ENCODE data around the gene NYNRIN.
"Not testable (repeated sequence)": the region's sequence is repeated elsewhere in the genome, so short reads cannot be mapped to it uniquely, and the experiment has no call there.

The NYNRIN gene

DNA sequence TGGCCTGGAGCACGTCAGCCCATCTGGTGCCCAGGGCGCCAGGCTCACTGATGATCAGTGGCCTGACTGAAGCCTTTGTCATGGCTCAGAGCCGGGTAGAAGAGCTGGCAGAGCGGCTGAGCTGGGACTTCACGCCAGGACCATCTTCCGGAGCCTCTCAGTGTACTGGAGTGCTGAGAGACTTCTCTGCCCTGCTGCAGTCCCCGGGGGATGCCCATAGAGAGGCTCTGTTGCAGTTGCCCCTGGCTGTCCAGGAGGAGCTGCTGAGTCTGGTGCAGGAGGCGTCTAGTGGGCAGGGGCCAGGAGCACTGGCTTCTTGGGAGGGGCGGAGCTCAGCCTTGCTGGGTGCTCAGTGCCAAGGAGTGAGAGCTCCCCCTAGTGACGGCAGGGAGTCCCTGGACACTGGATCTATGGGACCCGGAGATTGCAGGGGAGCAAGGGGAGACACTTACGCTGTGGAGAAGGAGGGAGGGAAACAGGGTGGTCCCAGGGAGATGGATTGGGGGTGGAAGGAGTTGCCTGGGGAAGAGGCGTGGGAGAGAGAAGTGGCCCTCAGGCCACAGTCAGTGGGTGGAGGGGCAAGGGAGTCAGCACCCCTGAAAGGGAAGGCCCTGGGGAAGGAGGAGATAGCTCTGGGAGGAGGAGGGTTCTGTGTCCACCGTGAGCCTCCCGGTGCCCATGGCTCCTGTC is 32.9 kb downstream of the NYNRIN start:
- DNase-seq (ENCODE audit: low read depth) = peak; percentile 72

DNA sequence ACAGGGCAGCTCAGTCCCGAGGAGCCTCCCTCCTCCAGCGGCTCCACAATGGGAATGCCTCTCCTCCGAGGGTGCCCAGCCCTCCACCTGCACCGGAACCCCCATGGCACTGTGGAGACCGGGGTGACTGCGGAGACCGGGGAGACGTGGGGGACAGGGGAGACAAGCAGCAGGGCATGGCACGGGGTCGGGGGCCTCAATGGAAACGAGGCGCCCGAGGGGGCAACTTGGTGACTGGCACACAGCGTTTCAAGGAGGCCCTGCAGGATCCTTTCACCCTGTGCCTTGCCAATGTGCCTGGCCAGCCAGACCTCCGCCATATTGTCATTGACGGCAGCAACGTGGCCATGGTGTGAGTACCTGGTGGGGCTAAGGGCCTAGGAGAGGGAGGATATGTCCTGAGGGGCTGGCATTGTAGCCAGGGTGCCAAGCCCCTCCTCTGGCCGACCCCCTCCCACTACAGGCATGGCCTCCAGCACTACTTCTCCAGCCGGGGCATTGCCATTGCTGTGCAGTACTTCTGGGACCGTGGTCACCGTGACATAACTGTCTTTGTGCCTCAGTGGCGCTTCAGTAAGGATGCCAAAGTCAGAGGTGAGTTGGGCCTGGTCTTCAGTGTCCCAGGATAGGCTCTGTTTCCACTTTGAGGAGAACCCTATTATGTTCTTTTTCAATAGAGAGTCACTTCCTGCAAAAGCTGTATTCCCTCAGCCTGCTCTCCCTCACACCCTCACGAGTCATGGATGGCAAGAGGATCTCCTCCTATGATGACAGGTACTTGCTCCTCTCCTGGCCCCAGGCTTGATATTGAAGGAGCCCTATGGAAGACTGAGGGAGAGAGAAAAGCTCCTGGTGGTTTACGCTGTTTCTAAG is 33.7 kb downstream of the NYNRIN start:
- DNase-seq (ENCODE audit: low read depth) = no peak

DNA sequence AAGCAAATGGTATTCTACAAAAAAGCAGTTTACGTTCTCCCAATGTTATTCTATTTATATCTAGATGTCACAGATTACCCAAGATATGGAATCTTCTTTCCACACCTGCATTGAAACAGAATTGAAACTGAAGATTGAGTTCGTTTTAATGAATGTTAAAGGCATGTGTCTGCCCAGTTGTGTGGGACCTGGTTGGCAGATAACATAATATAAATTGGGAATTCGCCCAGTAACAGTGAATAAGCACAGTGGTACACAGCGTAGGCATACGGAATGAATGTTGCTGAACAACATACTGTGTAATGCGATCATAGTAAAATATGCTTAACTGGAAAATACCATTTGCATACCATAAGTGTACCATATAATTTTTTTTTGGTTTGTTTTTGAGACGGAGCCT is 35.2 kb downstream of the NYNRIN start:
- no peak for DNase-seq (ENCODE audit: low read depth)

DNA sequence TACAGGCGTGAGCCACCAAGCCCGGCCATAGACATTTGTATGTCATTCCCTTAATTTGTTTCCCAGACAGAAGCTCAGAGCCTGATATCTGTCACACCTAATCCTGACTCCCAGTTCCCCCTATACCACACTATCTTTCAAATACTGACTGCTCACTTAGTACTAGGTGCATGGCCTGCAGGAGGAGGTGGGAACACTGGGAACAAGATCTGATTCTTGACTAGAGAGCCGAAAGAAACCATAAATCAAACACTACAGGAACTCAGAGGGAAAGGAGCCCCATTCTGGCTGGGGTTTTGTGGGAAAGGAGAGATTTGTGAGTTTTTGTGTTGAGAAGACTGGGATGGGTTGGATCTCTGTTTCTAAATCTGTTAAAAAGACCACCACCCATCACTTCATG is 35.9 kb downstream of the NYNRIN start:
- no peak for DNase-seq (ENCODE audit: low read depth)

DNA sequence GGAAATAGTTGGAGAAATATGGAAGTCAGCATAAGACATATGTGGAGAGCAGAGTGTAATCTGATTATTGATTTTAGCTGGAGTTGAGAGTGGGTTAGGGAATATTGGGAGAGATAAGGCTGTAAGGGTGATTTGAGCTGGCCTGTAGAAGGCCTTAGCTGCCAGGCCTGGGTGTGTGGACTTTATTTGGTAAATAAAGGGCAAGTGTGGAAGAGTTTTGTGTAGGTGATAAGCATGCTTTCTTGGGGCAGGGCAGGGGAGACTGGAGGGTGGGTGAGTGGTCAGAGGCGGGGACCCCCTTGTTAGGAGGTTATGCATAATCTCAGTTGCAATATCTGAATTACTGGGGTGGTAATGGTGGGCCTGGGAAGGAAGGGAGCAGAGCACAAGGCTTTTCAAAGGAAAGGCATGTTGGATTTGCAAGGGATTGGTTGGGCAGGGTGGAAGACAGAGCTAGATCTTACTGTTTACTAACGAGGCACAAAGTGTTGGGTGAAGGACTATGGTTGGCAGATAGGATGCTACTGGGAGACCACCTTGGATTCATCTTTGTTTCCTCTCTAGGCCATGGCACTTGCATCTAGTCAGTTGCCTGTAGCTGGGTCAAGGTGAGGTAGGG is 36.5 kb downstream of the NYNRIN start:
- no peak for DNase-seq (ENCODE audit: low read depth)

DNA sequence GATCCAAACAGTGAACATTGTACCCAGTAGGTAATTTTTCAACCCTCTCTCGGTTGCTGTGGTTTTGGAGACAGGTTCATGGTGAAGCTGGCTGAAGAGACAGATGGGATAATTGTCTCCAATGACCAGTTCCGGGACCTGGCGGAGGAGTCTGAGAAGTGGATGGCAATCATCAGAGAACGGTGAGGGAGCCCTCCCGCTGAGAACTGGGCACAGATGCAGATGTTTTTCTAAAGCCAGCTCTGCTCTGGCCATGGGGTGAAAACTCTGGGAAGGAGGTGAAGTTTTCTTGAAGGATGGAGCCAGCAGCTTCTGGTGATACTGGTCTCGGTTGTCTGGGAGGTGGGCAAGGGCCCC is 37.2 kb downstream of the NYNRIN start:
- no peak for DNase-seq (ENCODE audit: low read depth)

DNA sequence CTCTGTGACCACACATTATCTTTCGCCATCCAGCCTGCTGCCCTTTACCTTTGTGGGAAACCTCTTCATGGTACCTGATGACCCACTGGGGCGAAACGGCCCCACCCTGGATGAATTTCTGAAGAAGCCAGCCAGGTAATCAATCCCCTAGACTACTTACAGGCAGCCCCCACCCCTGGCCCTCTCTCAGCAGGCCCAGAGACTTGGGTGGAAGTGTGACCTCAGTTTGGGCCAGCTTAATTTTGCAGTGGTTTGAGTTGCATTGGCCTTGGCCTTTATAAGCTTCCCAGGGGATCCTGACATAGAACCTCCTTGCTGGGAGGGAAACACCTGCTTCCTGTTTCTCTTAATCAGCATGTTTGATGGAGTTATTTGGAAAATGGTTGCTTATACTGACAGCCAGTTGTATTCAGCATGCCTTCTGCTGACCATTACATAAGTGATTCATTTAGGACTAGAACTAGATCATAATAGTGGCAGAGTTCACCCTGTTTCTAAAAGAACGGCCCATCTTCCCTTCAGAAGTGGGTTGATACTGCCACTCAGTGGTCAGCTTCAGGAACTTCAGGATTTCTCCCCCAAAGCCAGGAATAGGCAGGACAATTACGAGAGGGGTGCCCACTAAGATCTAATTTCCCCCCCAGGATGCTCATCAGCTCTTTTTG is 37.7 kb downstream of the NYNRIN start:
- DNase-seq (ENCODE audit: low read depth) = no peak

DNA sequence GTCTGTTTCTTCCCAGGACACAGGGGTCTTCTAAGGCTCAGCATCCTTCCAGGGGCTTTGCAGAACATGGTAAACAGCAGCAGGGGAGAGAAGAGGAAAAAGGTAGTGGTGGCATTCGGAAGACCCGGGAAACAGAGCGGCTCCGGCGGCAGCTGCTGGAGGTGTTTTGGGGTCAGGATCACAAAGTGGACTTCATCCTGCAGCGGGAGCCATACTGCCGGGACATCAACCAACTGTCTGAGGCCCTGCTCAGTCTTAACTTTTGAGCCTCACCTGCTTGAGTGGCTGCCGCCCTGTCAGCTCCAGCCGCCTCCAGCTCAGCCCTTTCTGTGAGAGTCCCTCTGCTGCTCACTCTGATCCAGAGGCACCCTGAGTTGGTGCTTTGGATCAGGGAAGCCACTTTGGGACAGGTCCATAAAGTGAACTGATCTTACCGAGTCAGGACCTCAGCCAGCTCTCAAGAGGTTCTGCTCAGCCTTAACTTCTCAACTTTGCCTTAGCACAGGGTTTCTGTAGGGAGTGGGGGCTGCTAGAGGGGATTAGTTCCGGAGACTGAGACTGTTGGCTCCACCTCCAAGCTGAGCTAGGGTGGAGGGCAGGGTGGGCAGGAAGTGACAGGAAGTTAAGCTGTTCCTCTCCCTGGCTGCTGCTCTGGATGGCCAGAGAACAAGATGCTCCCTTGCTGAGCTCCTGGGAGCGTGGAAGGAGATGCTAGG is 38.4 kb downstream of the NYNRIN start:
- no peak for DNase-seq (ENCODE audit: low read depth)

DNA sequence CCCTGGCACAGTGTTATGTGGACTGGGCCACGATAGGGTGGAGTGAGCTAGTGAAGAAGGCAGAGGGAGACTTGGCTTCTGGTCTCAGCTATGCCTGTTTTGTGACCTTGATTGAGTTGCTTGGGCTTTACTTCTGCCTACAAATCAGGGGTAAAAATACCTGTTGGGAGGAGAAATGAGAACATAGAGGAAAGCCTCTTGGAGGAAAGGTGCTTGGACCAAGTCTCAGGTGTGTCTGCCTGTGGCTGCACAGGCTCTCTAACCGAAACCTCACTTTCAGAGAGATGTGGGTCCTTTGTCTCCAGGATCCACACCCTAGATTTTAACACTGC is 38.9 kb downstream of the NYNRIN start:
- DNase-seq (ENCODE audit: low read depth) = no peak

DNA sequence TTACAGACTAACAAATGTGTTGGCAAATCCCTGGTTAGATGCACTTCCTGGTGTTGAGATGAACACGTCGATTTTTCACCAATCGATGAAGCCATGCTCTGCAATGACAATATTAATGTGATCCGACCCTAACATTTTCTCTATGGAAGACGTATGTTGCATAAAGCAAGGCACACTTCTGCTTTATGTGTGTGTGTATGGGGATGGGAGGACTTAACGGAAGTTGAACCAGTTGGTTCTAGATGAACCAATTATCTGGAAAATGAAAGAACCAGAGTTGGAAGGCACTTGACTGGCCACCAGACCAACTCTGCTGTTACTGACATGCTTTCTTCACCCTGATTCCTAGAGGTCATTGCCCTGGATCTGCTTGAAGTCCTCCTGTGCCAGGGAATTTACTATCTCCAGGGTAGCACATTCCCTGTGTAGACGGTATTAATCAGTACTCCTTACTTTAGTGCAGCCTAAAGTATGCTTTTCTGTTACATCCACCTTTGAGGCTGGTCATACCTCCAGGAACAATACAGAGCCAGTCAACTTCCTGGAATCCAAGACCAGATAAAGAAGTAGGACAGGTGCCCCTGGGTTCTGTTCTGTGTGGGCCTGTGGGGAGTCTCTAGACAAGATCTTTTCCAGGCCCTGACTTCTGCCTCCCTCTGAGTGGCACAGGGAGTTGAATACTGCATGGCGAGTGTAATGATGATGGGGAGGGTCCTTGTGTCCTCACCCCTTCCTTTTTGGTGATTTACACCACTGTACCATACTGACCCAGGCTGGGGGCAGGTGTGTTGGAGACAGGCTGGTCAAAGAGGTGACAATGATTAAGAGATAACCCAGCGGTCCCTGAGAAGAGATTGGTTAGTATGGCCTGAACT is 39.7 kb downstream of the NYNRIN start:
- no peak for DNase-seq (ENCODE audit: low read depth)

DNA sequence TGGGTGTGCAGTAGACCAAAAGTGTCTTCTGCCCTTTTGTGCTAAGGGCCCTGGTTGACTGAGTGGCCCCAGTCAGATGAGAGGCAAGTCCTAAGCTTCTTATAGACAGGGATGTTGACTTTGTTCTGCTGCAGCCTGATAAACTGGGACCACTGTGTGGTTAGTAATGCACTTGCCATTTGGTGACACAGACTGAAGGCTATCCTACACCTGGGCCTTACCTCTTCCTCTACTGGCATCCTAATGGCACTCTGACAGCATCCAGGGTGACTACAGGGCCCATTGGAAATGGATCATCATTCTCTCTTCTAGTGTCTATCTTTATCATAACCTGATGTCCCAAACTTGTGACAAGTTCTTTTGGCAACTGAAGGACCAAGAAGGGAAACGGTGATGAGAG is 40.5 kb downstream of the NYNRIN start:
- no peak for DNase-seq (ENCODE audit: low read depth)

DNA sequence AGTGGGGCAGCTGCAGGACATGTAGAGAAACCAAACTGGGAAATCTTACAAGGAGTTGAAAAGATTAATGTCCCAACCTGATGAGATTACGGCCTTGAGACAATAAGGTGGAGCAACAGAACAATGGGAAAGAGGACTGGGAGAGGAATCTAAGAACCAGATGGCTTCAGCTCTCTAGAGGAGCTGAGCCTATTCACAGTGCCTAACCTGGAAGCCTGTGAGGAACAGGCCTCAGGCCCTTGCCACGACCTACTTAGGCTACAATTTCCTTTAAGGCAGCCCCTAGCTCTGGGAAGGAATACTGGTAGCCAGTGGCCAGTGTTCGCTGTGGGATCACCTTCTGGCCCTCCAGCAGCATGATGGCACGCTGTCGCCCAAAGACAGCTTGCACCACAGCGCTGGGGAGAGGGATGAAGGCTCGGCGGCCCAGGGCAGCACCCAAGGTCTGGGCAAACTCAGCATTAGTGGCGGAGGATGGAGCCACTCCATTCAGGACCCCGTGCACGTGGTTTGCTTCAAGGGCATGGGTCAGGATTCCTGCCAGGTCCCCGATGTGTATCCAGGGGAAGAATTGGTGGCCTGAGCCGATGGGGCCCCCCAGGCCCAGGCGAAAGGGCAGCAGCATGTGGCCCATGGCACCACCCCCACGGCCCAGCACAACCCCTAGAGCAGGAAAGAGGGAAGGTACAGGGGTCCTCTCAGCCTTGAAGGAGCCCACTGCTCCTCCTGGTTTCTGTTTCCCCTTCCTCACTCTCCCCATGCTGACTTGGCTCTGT is 41.2 kb downstream of the NYNRIN start:
- no peak for DNase-seq (ENCODE audit: low read depth)

DNA sequence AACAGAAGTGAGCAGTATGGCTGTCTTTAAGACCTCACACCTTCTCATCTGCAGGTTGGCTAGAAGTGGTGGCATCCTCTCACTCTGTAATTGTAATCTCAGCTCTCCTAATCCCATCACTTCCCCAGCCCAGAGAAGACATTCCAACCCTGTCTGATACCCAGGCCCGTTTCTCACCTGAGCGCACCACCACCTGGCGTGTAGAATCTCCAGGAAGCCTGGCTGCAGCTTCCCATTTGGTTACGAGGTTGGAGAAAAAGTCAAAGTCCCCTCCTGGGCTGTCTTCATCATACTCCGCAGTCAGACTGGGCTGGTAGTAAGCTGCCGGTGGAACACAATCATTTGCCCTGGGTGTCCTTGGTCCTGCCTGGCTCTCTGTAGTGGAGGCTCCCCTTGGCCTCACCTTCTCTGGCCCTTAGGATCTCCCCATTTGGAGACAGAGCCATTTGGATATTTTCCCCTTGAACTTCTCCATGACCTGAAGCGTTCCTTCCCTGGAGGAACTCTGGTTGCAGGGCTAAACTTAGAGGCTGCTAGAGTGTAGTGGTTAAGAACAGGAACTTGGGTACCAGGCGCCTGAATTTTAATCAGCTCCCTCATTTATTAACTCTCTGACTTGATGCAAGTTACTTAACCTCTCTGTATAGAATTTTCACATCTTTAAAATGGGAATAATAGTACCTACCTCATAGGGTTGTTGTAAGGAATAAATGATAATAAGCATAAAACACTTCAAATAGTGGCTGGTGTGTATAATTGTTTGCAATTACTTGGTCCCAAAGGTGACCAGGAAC is 42.0 kb downstream of the NYNRIN start:
- DNase-seq (ENCODE audit: low read depth) = no peak

DNA sequence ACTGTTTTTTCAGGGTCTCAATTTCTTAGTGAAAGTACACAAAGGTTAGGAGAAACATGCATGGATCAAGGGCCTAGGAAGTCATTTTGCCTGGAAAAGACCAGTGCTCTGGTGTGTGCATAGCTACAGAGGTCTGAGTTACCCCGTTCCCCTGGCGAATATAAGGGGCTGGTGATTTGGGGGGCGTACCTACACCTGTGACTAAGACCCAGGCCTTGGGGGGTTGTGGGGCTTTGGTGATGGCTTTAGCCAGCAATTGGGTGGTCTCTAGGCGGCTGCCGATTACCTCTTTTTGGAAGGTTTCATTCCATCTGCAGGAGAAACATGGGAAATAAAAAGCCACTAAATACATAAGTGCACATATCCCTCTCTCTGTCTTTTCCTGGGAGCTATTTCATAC is 42.7 kb downstream of the NYNRIN start:
- DNase-seq (ENCODE audit: low read depth) = no peak

DNA sequence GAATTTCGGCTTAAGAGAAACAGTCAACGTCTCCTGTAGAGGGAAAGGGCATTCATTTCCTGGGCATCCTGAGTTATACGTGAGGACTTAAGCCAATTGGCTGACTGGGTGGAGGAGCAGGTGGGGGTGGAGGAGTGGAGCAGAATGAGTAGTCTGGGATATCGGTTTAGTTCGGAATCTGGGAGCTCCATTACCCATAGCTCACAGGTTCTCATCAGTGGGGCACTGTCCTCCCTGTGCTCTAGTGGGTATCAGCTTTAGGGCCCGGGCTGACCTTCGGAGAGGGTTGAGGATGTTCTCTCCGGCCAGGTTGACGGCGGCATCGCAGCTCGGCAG is 43.1 kb downstream of the NYNRIN start:
- no peak for DNase-seq (ENCODE audit: low read depth)

DNA sequence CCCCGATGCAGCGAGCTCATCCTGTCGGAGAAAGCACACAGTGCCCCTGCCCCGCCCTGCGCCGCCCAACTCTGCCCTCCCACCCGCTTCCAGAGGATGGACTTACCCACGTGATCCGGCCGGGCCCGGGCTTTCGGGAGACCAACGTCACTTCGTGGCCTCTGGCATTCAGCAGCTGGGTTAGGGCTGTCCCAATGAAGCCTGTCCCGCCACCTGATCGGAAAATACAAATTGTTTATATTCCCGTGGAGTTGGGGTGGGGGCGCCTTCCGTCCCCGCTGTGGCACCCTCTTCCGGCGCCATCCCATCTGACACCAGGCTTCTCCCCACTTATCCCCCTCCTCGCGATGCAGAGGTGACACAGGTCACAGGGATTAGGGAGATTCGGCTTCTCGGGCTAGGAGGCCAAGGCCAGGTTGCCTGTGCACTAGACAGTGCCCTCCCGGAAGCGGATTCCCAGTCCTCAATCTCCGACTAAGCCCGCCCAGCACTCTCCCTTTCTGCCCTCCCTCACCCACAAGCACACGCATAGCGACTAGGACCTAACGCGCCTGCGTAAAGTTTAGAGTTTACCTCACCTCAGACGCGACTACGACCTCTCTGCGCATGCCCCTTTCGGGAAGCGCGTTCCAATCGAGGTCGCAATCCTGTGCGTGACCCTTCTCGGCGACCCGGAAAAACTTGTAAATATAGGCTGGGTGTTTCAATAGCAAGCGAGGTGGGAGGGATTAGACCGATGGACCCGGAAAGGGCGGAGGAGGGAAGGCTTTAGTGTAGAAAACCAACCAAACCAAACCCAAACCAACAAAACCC is 43.6 kb downstream of the NYNRIN start, which contains the start of gene SDR39U1:
Gene SDR39U1, minus strand, starts transcription at position 537 of the 813 bp plus-strand sequence. Its CDS starts 7 bp downstream, at position 530.
- DNase-seq (ENCODE audit: low read depth) = peak; percentile 96

DNA sequence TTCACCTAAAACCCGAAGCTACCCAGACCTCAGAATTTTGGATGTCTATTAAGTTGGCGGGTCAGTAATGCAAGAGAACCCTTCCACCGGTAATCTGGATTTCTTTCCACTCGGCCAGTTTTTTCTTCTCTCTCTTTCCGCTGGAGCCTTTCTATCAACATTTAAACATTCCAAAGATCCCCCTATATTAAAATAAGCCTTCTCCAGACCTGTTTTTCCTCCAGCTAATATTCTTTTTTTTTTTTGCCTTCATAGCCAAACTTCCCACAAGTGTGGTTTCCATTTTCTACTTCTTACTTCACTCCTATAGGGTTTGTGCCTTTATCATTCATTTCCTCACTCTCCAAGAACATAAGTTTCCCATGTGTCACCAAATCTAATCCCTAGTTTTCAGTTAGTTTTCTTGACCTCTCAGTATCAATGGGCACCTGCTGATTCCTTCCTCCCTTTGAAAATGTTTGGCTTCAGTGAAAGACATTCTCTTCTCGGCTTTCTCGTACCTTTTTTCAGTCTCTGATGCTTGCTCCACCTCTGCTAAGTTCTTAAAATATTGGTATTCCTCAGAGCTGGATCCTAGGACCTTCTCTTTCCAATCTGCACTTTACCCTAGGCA is 44.4 kb downstream of the NYNRIN start:
- DNase-seq (ENCODE audit: low read depth) = no peak

DNA sequence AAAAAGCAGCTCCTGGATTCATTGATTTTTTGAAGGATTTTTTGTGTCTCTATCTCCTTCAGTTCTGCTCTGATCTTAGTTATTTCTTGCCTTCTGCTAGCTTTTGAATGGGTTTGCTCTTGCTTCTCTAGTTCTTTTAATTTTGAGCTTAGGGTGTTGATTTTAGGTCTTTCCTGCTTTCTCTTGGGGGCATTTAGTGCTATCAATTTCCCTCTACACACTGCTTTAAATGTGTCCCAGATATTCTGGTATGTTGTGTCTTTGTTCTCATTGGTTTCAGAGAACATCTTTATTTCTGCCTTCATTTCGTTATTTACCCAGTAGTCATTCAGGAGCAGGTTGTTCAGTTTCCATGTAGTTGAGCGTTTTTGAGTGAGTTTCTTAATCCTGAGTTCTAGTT is 52.0 kb downstream of the NYNRIN start:
- not testable (repeated sequence) for DNase-seq (ENCODE audit: low read depth)
